ENCODE results near the gene PLEKHA7. TPM values are rescaled to one million over a fixed set of nuclear protein-coding genes. Genes with fewer than 3 reads are reported as not detected.

PLEKHA7 gene
- total and polyA plus RNA-seq, 2 donors from 2014 or later, result 24.4 to 65.7 TPM

DNA sequence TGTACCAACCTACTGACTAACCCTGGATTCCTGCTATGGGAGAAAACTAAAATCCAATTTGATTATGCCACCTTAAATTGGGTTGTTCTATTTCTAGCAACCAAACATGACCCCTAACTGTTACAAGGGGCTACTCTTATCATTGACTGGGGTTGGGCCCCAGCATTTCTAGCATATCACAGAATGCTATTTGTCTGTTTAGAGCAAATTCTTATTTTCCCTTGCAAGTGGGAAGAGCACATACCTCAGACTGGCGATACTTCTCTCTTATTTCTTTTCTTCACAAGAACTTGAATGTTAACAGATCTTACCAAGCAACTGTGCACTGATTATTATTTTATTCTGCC is 182.0 kb downstream of the PLEKHA7 start:
- no peak overlapping the region for H3K9ac ChIP-seq (ENCODE audit: low read length in 3 of 3)
- H3K4me1 ChIP-seq (ENCODE audit: control insufficient read depth in 2 of 3, insufficient read depth in 2 of 3, low read depth in 1 of 3, low read length in 3 of 3), result peaks cover 0 to 2% (median 0%) of the 10 kb centered on the region in 3 donors
- DNase-seq (no peak), FAIRE-seq (no peak)
- intact Hi-C loops (cut with DNase I), result no loop called here
- peaks cover 0 to 25% (median 13%) of the 10 kb centered on the region in 3 donors for H3K36me3 ChIP-seq (ENCODE audit: control insufficient read depth in 2 of 3, insufficient read depth in 3 of 3, low read length in 3 of 3)
- H3K9me3 ChIP-seq (ENCODE audit: control insufficient read depth in 2 of 3, insufficient read depth in 1 of 3, low read length in 3 of 3), result no peaks in the 10 kb centered on the region
- no peaks in the 10 kb centered on the region for H3K27me3 ChIP-seq (ENCODE audit: control insufficient read depth, insufficient read depth, low read length)
- H3K4me3 ChIP-seq (ENCODE audit: low read length in 3 of 3), result no peak overlapping the region
- TF ChIP-seq, protein P1, sequence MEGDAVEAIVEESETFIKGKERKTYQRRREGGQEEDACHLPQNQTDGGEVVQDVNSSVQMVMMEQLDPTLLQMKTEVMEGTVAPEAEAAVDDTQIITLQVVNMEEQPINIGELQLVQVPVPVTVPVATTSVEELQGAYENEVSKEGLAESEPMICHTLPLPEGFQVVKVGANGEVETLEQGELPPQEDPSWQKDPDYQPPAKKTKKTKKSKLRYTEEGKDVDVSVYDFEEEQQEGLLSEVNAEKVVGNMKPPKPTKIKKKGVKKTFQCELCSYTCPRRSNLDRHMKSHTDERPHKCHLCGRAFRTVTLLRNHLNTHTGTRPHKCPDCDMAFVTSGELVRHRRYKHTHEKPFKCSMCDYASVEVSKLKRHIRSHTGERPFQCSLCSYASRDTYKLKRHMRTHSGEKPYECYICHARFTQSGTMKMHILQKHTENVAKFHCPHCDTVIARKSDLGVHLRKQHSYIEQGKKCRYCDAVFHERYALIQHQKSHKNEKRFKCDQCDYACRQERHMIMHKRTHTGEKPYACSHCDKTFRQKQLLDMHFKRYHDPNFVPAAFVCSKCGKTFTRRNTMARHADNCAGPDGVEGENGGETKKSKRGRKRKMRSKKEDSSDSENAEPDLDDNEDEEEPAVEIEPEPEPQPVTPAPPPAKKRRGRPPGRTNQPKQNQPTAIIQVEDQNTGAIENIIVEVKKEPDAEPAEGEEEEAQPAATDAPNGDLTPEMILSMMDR (IDR thresholded peaks at IDR 0.05; ENCODE audit: borderline replicate concordance, extremely low read depth, insufficient read depth), result no peak
- H3K27ac ChIP-seq (ENCODE audit: low read depth in 2 of 2, low read length in 2 of 2), result no peak overlapping the region

DNA sequence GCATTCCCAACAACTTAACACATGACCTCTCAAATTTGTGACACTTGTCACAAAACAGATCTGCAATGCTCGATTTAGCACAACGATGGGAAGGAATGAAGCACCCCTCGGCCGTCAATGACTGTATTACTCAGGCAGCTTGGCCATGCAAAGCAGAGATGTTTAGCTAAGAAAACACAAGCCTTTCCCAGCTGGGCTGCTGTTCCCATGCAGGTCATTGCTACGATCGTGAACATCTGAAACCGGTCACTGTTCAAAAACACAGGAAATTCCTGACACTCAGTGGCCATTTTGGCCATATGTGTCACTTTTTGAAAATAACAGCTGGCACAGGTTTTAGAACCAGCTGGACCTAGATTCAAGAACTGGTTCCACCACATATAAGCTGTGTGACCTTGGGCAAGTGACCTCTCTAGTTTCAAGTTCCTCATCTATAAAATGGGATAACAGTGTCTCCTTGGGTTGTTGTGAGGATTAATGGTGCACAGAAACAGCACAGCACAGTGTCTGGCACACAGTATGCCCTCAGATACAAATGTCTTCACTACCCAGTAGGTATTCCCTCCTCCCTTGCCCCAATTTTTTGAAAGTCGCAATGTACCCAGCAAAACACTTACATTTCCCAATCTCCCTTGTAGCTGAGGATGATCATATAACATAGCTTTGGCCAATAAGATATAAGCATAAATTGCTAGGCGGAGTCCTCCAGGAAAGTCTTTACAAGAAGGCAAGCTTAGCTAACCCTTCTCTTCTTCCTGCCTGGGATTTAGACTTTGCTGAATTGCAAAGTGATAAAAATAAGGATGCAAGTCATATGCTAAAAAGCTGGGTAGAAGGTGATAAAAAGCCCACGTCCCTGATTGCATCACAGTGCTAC is 182.7 kb downstream of the PLEKHA7 start:
- intact Hi-C loops (cut with DNase I), result no loop called here
- Histone ChIP-seq H3K4me3 (ENCODE audit: low read length in 3 of 3) (no peak overlapping the region), H3K4me1 (ENCODE audit: control insufficient read depth in 2 of 3, insufficient read depth in 2 of 3, low read depth in 1 of 3, low read length in 3 of 3) (peaks cover 0 to 2% (median 0%) of the 10 kb centered on the region in 3 donors), H3K9ac (ENCODE audit: low read length in 3 of 3) (no peak overlapping the region), H3K36me3 (ENCODE audit: control insufficient read depth in 2 of 3, insufficient read depth in 3 of 3, low read length in 3 of 3) (peaks cover 0 to 26% (median 14%) of the 10 kb centered on the region in 3 donors), H3K27me3 (ENCODE audit: control insufficient read depth, insufficient read depth, low read length) (no peaks in the 10 kb centered on the region), H3K9me3 (ENCODE audit: control insufficient read depth in 2 of 3, insufficient read depth in 1 of 3, low read length in 3 of 3) (no peaks in the 10 kb centered on the region), H3K27ac (ENCODE audit: low read depth in 2 of 2, low read length in 2 of 2) (no peak overlapping the region)
- FAIRE-seq (no peak), DNase-seq (peak in 3 of 5 donors; percentile 25 to 82 (median 51))
- TF ChIP-seq, protein P1 (IDR thresholded peaks at IDR 0.05; ENCODE audit: borderline replicate concordance, extremely low read depth, insufficient read depth), result no peak

DNA sequence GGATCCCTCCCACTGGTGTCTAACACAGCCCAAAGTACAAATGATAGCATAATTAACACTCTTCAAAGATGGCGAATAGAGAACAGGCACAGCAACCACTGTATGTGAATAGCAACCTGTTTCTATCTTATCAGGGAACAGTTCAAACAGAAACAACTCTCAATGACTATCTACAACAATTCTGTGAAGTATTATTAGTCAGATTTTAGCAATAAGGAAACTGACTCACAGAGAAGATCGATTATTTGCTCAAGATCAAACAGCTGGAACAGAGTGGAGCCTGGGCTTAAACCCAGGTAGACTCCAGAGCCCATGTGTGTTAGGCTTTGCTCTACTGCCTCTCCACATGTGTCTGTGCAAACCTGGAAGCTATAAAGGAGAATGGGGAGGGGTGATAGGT is 187.1 kb downstream of the PLEKHA7 start:
- DNase-seq (no peak), FAIRE-seq (no peak)
- Histone ChIP-seq H3K27me3 (ENCODE audit: control insufficient read depth, insufficient read depth, low read length) (no peaks in the 10 kb centered on the region), H3K4me3 (ENCODE audit: low read length in 3 of 3) (no peak overlapping the region), H3K9ac (ENCODE audit: low read length in 3 of 3) (no peak overlapping the region), H3K36me3 (ENCODE audit: control insufficient read depth in 2 of 3, insufficient read depth in 3 of 3, low read length in 3 of 3) (peaks cover 0 to 37% (median 19%) of the 10 kb centered on the region in 3 donors), H3K9me3 (ENCODE audit: control insufficient read depth in 2 of 3, insufficient read depth in 1 of 3, low read length in 3 of 3) (no peaks in the 10 kb centered on the region), H3K27ac (ENCODE audit: low read depth in 2 of 2, low read length in 2 of 2) (no peak overlapping the region), H3K4me1 (ENCODE audit: control insufficient read depth in 2 of 3, insufficient read depth in 2 of 3, low read depth in 1 of 3, low read length in 3 of 3) (peaks cover 0 to 2% (median 0%) of the 10 kb centered on the region in 3 donors)
- intact Hi-C loops (cut with DNase I), result loop anchor here (10.0 kb wide), 1 partner anchor 238 kb away; no protein-coding TSS in a partner anchor
- TF ChIP-seq, protein P1 (IDR thresholded peaks at IDR 0.05; ENCODE audit: borderline replicate concordance, extremely low read depth, insufficient read depth), result no peak
